ENCODE data around the gene SLC35B1. TPM values are rescaled to one million over a fixed set of nuclear protein-coding genes. Genes with fewer than 3 reads are reported as not detected.

The SLC35B1 gene
- total RNA-seq, 1 experiment from 2014 or later: 84.6 TPM

DNA sequence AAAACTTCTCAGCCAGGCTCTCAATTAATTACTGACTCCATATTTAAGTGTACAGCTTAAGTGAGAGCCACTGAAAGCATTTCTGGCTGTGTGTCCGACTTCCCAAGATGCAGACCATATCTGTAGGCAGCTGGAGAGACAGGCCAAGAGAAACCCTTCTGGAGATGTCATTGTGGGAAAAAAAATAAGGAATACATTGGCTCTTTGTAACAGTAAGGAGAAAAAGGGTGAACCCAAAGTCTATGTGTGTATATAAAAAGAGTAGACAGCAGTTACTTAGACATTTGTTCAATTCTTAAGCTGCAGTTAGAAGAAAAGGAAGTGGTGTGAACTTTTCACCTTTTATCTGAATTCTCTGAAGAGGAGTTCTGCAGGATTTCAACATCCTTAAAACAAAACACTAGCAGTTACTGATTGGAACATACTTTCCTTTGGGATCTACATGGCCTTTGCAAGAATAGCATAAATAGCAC lies 34.4 kb upstream of the SLC35B1 start:
- intact Hi-C loops (cut with micrococcal nuclease; ENCODE audit: unreplicated experiment): no loop called here
- ChIA-PET CTCF (interaction anchor here (0.6 kb wide), 1 partner anchor 271 kb away, joined by 3 read pairs; no protein-coding TSS in a partner anchor), POLR2A (no interaction called here)
- H3K27ac ChIP-seq (ENCODE audit: low read length): no peak overlapping the region
- H3K4me1 ChIP-seq (ENCODE audit: control insufficient read depth, insufficient read depth, low read length): no peaks in the 10 kb centered on the region
- H3K36me3 ChIP-seq (ENCODE audit: control insufficient read depth, insufficient read depth, low read length): no peaks in the 10 kb centered on the region
- DNase-seq (ENCODE audit: low read depth, low spot score) (no peak), ATAC-seq (no peak)
- H3K4me3 ChIP-seq (ENCODE audit: low read depth in 2 of 2, low read length in 2 of 2): no peak overlapping the region
- TF ChIP-seq, protein P1, sequence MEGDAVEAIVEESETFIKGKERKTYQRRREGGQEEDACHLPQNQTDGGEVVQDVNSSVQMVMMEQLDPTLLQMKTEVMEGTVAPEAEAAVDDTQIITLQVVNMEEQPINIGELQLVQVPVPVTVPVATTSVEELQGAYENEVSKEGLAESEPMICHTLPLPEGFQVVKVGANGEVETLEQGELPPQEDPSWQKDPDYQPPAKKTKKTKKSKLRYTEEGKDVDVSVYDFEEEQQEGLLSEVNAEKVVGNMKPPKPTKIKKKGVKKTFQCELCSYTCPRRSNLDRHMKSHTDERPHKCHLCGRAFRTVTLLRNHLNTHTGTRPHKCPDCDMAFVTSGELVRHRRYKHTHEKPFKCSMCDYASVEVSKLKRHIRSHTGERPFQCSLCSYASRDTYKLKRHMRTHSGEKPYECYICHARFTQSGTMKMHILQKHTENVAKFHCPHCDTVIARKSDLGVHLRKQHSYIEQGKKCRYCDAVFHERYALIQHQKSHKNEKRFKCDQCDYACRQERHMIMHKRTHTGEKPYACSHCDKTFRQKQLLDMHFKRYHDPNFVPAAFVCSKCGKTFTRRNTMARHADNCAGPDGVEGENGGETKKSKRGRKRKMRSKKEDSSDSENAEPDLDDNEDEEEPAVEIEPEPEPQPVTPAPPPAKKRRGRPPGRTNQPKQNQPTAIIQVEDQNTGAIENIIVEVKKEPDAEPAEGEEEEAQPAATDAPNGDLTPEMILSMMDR (IDR thresholded peaks at IDR 0.05): no peak
- TF ChIP-seq, protein P2, sequence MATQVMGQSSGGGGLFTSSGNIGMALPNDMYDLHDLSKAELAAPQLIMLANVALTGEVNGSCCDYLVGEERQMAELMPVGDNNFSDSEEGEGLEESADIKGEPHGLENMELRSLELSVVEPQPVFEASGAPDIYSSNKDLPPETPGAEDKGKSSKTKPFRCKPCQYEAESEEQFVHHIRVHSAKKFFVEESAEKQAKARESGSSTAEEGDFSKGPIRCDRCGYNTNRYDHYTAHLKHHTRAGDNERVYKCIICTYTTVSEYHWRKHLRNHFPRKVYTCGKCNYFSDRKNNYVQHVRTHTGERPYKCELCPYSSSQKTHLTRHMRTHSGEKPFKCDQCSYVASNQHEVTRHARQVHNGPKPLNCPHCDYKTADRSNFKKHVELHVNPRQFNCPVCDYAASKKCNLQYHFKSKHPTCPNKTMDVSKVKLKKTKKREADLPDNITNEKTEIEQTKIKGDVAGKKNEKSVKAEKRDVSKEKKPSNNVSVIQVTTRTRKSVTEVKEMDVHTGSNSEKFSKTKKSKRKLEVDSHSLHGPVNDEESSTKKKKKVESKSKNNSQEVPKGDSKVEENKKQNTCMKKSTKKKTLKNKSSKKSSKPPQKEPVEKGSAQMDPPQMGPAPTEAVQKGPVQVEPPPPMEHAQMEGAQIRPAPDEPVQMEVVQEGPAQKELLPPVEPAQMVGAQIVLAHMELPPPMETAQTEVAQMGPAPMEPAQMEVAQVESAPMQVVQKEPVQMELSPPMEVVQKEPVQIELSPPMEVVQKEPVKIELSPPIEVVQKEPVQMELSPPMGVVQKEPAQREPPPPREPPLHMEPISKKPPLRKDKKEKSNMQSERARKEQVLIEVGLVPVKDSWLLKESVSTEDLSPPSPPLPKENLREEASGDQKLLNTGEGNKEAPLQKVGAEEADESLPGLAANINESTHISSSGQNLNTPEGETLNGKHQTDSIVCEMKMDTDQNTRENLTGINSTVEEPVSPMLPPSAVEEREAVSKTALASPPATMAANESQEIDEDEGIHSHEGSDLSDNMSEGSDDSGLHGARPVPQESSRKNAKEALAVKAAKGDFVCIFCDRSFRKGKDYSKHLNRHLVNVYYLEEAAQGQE (IDR thresholded peaks at IDR 0.05; ENCODE audit: insufficient read depth in 1 of 2, low read depth in 2 of 2, low read length in 1 of 2): no peak
- TF ChIP-seq SIN3A (IDR thresholded peaks at IDR 0.05; ENCODE audit: borderline replicate concordance, insufficient read depth, low read depth, low read length): no peak
- TF ChIP-seq POLR2AphosphoS5 (IDR thresholded peaks at IDR 0.05; ENCODE audit: low read depth, low read length): no peak
- TF ChIP-seq TCF7L2 (IDR thresholded peaks at IDR 0.05; ENCODE audit: low read depth, low read length): no peak
- no TSS peak for BruUV-seq (replicated peaks)
- H3K27me3 ChIP-seq (ENCODE audit: control insufficient read depth, insufficient read depth, low read length): peaks cover 4% of the 10 kb centered on the region; the same call in 1 of the 2 replicates
- in situ Hi-C loops (cut with HindIII; ENCODE audit: low pct_unique_long_range_greater_than_20kb, low sequenced_read_pairs): no loop called here
- no peaks in the 10 kb centered on the region for H3K9me3 ChIP-seq (ENCODE audit: control insufficient read depth, insufficient read depth, low read depth, low read length)

DNA sequence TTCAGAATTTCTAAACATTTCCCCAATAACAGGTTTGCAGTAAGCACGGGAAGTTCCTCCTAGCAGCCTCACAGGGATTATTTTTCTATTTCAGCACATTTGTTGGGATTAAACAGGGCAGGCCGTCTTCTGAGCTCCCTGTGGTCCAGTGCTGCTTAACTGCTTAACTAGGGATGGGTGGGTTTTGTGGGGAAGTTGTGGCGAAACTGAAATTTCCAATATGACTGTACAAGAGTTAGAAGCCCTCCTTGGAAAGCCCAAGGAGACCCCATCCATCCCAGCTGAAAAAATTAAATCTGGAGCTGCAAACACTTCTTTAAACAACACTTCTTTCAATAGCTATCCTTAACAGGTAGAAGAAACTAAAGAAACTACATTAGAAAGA lies 33.9 kb upstream of the SLC35B1 start:
- BruUV-seq (replicated peaks): no TSS peak
- Histone ChIP-seq H3K9me3 (ENCODE audit: control insufficient read depth, insufficient read depth, low read depth, low read length) (no peaks in the 10 kb centered on the region), H3K27me3 (ENCODE audit: control insufficient read depth, insufficient read depth, low read length) (peaks cover 4% of the 10 kb centered on the region; the same call in 1 of the 2 replicates), H3K4me1 (ENCODE audit: control insufficient read depth, insufficient read depth, low read length) (no peaks in the 10 kb centered on the region), H3K27ac (ENCODE audit: low read length) (no peak overlapping the region), H3K36me3 (ENCODE audit: control insufficient read depth, insufficient read depth, low read length) (no peaks in the 10 kb centered on the region), H3K4me3 (ENCODE audit: low read depth in 2 of 2, low read length in 2 of 2) (no peak overlapping the region)
- POLR2A ChIA-PET: no interaction called here
- CTCF ChIA-PET: interaction anchor here (0.6 kb wide), 1 partner anchor 272 kb away, joined by 3 read pairs; no protein-coding TSS in a partner anchor
- intact Hi-C loops (cut with micrococcal nuclease; ENCODE audit: unreplicated experiment): no loop called here
- no peak for ATAC-seq
- DNase-seq (ENCODE audit: low read depth, low spot score): no peak
- TF ChIP-seq SIN3A (IDR thresholded peaks at IDR 0.05; ENCODE audit: borderline replicate concordance, insufficient read depth, low read depth, low read length) (no peak), POLR2AphosphoS5 (IDR thresholded peaks at IDR 0.05; ENCODE audit: low read depth, low read length) (no peak), TCF7L2 (IDR thresholded peaks at IDR 0.05; ENCODE audit: low read depth, low read length) (no peak)
- TF ChIP-seq, protein P1 (IDR thresholded peaks at IDR 0.05): no peak
- TF ChIP-seq, protein P2 (IDR thresholded peaks at IDR 0.05; ENCODE audit: insufficient read depth in 1 of 2, low read depth in 2 of 2, low read length in 1 of 2): no peak
- in situ Hi-C loops (cut with HindIII; ENCODE audit: low pct_unique_long_range_greater_than_20kb, low sequenced_read_pairs): no loop called here

Data from Panc1 (cell line).